K562 (cell line): ENCODE results near the gene HOTAIR. TPM values are rescaled to one million over a fixed set of nuclear protein-coding genes. Genes with fewer than 3 reads are reported as not detected.

Source experiments
- ARNT ChIP-seq, 2 experiments: fragments of 450-650 bp; IDR thresholded peaks; 2 replicates each; pipeline ENCODE4 v1.6.1; 2016; ENCODE audit warnings: mild to moderate bottlenecking in 1 of 2
- BRD9 ChIP-seq: fragments of 450-650 bp; IDR thresholded peaks from 2 replicates; pipeline ENCODE4 v1.6.1; 2018; ENCODE audit warnings: low read depth; ENCODE audit not compliant: partially characterized antibody
- CREB1 ChIP-seq, 2 experiments: sonication (generic) in 1 of 2; formaldehyde crosslinking in 1 of 2; IDR thresholded peaks; 2 replicates each; pipeline versions ENCODE4 v1.6.1 to v1.8.0; 2012 to 2022; ENCODE audit warnings: inconsistent platforms in 1 of 2, mild to moderate bottlenecking in 1 of 2, missing genetic modification reagents in 1 of 2, moderate library complexity in 1 of 2
- GTF2B ChIP-seq: IDR thresholded peaks from 2 replicates; pipeline ENCODE4 v1.6.1; 2011; ENCODE audit not compliant: insufficient read length; ENCODE audit errors: extremely low read depth
- HIVEP1 ChIP-seq: fragments of 250-450 bp; sonication (Bioruptor Pico); IDR thresholded peaks from 2 replicates; pipeline ENCODE4 v1.4.0; 2020; ENCODE audit warnings: mild to moderate bottlenecking
- HNRNPL ChIP-seq: fragments of 200-400 bp; formaldehyde crosslinking; IDR thresholded peaks from 2 replicates; pipeline ENCODE4 v1.6.1; 2017; ENCODE audit warnings: low read depth, mild to moderate bottlenecking, low read length
- LARP7 ChIP-seq: fragments of 450-650 bp; IDR thresholded peaks from 2 replicates; pipeline ENCODE4 v1.6.1; 2016
- MNT ChIP-seq, 2 experiments: fragments of 450-650 bp; conservative IDR thresholded peaks; 2 replicates each; pipeline ENCODE4 v1.6.1; 2017; ENCODE audit warnings: mild to moderate bottlenecking in 2 of 2, moderate library complexity in 2 of 2
- NR2C2 ChIP-seq, 2 experiments: fragments of 200-800 bp in 1 of 2; sonication (Bioruptor generic) in 1 of 2; sonication (generic) in 1 of 2; formaldehyde crosslinking in 1 of 2; IDR thresholded peaks; 2 replicates each; pipeline versions ENCODE4 v1.6.1 to v1.8.0; 2016 to 2022; ENCODE audit warnings: mild to moderate bottlenecking in 1 of 2, missing compliant biosample characterization in 1 of 2, missing genetic modification characterization in 1 of 2, missing genetic modification reagents in 1 of 2
- RBFOX2 ChIP-seq: fragments of 200-400 bp; formaldehyde crosslinking; IDR thresholded peaks from 2 replicates; pipeline ENCODE4 v1.6.1; 2017; ENCODE audit warnings: low read depth, mild to moderate bottlenecking, low read length, moderate library complexity
- SMARCE1 ChIP-seq: fragments of 450-650 bp; IDR thresholded peaks from 2 replicates; pipeline ENCODE4 v1.7.1; 2016; ENCODE audit warnings: mild to moderate bottlenecking
- SP1 ChIP-seq: sonication (generic); formaldehyde crosslinking; IDR thresholded peaks from 2 replicates; pipeline ENCODE4 v1.8.1; 2022; ENCODE audit warnings: mild to moderate bottlenecking, missing genetic modification reagents
- SPI1 ChIP-seq: IDR thresholded peaks from 2 replicates; pipeline ENCODE4 v1.6.1; 2011; ENCODE audit warnings: low read depth, low read length, control low read depth, borderline replicate concordance
- SRSF1 ChIP-seq: fragments of 200-400 bp; formaldehyde crosslinking; IDR thresholded peaks from 2 replicates; pipeline ENCODE4 v1.6.1; 2017; ENCODE audit warnings: mild to moderate bottlenecking, low read depth, low read length, moderate library complexity
- TCF7 ChIP-seq: sonication (generic); IDR thresholded peaks from 2 replicates; pipeline ENCODE4 v1.6.1; 2016; ENCODE audit warnings: antibody characterized with exemption, borderline replicate concordance
- TCF7L2 ChIP-seq: fragments of 150-350 bp; IDR thresholded peaks from 2 replicates; pipeline ENCODE4 v1.6.1; 2016; ENCODE audit warnings: low read depth, mild to moderate bottlenecking, low read length, moderate library complexity
- TEAD1 ChIP-seq, 2 experiments: fragments of 450-650 bp in 1 of 2; sonication (generic) in 1 of 2; formaldehyde crosslinking; IDR thresholded peaks; 2 replicates each; pipeline versions ENCODE4 v1.4.0 to v1.8.0; 2020 to 2022; ENCODE audit warnings: mild to moderate bottlenecking in 2 of 2, missing genetic modification reagents in 1 of 2
- THRB ChIP-seq: fragments of 450-650 bp; formaldehyde crosslinking; conservative IDR thresholded peaks from 2 replicates; pipeline ENCODE4 v1.4.0; 2022; ENCODE audit warnings: mild to moderate bottlenecking, missing genetic modification characterization
- ZBTB33 ChIP-seq: sonication (generic); formaldehyde crosslinking; IDR thresholded peaks from 2 replicates; pipeline ENCODE4 v1.8.1; 2023; ENCODE audit warnings: mild to moderate bottlenecking, missing genetic modification reagents
- ZFPM2 ChIP-seq: fragments of 250-450 bp; sonication (Bioruptor Pico); IDR thresholded peaks from 2 replicates; pipeline ENCODE4 v1.5.1; 2022; ENCODE audit warnings: mild to moderate bottlenecking
- ZNF316 ChIP-seq: fragments of 450-650 bp; IDR thresholded peaks from 2 replicates; pipeline ENCODE4 v1.6.1; 2016
- ZNF79 ChIP-seq: fragments of 250-450 bp; sonication (Bioruptor Pico); IDR thresholded peaks from 2 replicates; pipeline ENCODE4 v1.4.0; 2020; ENCODE audit warnings: low read depth, mild to moderate bottlenecking, moderate library complexity
- polyA plus RNA-seq, 8 experiments: library from polyadenylated mRNA; depleted of rRNA in 4 of 8; stranded (reverse) in 5 of 8; unstranded in 3 of 8; fragments of >200 nt; fragmentation: Nextera tagmentation in 2 of 8; fragmentation: Illumina TruSeq in 1 of 8; extraction: Ambion mirVana in 2 of 8; extraction: Trizol in 1 of 8; gene quantifications; 2 replicates each; pipeline versions ENCODE4 v1.2.1 to v1.2.3, GENCODE V29; 2011 to 2014; ENCODE audit warnings: inconsistent platforms in 1 of 8, missing spikeins in 1 of 8
- total RNA-seq, 7 experiments: library from RNA; depleted of rRNA in 6 of 7; stranded (reverse); fragments of >200 nt in 6 of 7; fragmentation: Illumina TruSeq in 2 of 7; extraction: Trizol in 2 of 7; gene quantifications; 2 replicates each; pipeline versions ENCODE4 v1.2.1 to v1.2.3, GENCODE V29; 2011 to 2021; ENCODE audit warnings: low replicate concordance in 1 of 7

The HOTAIR gene
- total and polyA plus RNA-seq, 9 of the 15 experiments (the other 6 are each of a cell fraction or from before 2014, with no cell fraction given): 0.04 TPM; not detected in 8

GRCh38 chr12:53995378-53996239 lies 20.9 kb upstream of the HOTAIR start (continued):
- TF ChIP-seq TCF7 (no peak), NR2C2 (CRISPR knock-in tag; IDR thresholded peaks at IDR 0.05) (no peak), NR2C2 (tag; IDR thresholded peaks at IDR 0.05) (peak; percentile 15; the same call in 1 of the 2 replicates), ZNF79 (CRISPR knock-in tag) (no peak), SRSF1 (no peak), LARP7 (no peak), ZFPM2 (CRISPR knock-in tag) (no peak), SP1 (CRISPR knock-in tag) (peak; percentile 52; the same call in 1 of the 2 replicates), MNT (conservative IDR thresholded peaks at IDR 0.05) (peak in 1 of 2 experiments; percentile 58; a peak in 1 of 4 replicates), ZNF316 (no peak), ZBTB33 (CRISPR knock-in tag) (0 out of 2 replicates have a peak, but pooled peaks have one; percentile 24), ARNT (IDR thresholded peaks at IDR 0.05) (no peak), RBFOX2 (peak; percentile 88), SMARCE1 (no peak), HNRNPL (no peak), HIVEP1 (no peak), TCF7L2 (no peak), SPI1 (no peak), TEAD1 (CRISPR knock-in tag; IDR thresholded peaks at IDR 0.05) (peak; percentile 43 to 87; a peak in 2 of 4 replicates), CREB1 (IDR thresholded peaks at IDR 0.05) (0 out of 2 replicates have a peak, but pooled peaks have one; percentile 18), CREB1 (CRISPR knock-in tag; IDR thresholded peaks at IDR 0.05) (no peak), THRB (CRISPR knock-in tag) (no peak), GTF2B (no peak), BRD9 (peak; percentile 30)
